ENCODE data around the gene SPATA6L. TPM values are rescaled to one million over a fixed set of nuclear protein-coding genes. Genes with fewer than 3 reads are reported as not detected.

Gene SPATA6L
- total RNA-seq, 4 donors from 2014 or later: 1.3 to 3.5 (median 2.3) TPM

DNA sequence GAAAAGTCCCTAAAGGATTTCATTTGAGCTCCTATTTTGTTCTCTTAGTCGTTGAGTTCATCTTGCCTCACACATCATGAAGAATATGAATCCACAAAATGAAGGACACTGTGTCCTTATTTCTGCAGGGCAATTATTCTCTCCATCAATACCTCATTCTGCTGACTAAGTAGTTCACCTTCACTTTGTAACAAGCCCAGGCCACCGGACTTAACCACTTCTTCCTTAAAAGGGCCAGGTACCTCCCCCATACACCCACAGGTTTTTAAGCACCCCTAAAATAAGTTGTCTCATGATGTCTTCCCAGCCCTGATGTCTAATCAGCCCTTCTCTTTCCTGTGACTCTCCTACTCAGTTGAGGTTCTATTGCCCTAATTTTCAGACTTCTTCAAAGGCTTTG lies 71.3 kb downstream of the SPATA6L start:
- no peak overlapping the region for H3K4me3 ChIP-seq (ENCODE audit: low read depth, poor library complexity, severe bottlenecking)
- no peak for DNase-seq (ENCODE audit: low spot score in 2 of 2)
- no peak for TF ChIP-seq POLR2A (IDR thresholded peaks at IDR 0.05)
- TF ChIP-seq, protein P1, sequence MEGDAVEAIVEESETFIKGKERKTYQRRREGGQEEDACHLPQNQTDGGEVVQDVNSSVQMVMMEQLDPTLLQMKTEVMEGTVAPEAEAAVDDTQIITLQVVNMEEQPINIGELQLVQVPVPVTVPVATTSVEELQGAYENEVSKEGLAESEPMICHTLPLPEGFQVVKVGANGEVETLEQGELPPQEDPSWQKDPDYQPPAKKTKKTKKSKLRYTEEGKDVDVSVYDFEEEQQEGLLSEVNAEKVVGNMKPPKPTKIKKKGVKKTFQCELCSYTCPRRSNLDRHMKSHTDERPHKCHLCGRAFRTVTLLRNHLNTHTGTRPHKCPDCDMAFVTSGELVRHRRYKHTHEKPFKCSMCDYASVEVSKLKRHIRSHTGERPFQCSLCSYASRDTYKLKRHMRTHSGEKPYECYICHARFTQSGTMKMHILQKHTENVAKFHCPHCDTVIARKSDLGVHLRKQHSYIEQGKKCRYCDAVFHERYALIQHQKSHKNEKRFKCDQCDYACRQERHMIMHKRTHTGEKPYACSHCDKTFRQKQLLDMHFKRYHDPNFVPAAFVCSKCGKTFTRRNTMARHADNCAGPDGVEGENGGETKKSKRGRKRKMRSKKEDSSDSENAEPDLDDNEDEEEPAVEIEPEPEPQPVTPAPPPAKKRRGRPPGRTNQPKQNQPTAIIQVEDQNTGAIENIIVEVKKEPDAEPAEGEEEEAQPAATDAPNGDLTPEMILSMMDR (IDR thresholded peaks at IDR 0.05): no peak
- intact Hi-C loops (cut with DNase I; ENCODE audit: low total_unique reads): no loop called here
- 86 to 93% methylated on average over 2 of the region's 2 CpGs for WGBS, 2 donors

DNA sequence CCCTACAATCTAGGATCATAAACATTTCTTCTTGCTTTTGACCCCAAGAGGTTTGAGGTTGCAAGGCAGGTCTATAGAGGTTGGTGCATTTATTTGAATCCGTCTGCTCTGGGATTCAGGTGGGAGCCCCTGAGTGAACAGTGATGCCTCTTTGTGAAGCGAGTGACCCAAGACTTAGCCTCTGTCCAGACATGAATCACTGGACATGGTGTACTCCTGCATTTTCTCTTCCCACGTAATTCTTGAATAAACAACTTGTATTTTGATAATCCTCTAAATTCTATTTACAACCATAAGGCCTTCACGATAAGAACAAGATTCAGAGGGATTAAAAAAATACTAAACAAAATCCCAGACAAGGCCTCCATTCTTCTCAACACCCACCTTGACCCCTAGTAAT lies 71.7 kb downstream of the SPATA6L start:
- intact Hi-C loops (cut with DNase I; ENCODE audit: low total_unique reads): no loop called here
- no peak overlapping the region for H3K4me3 ChIP-seq (ENCODE audit: low read depth, poor library complexity, severe bottlenecking)
- DNase-seq (ENCODE audit: low spot score in 2 of 2): no peak
- TF ChIP-seq POLR2A (IDR thresholded peaks at IDR 0.05): no peak
- TF ChIP-seq, protein P1 (IDR thresholded peaks at IDR 0.05): no peak
- WGBS, 2 donors: 94 to 95% methylated on average over 4 of the region's 4 CpGs

DNA sequence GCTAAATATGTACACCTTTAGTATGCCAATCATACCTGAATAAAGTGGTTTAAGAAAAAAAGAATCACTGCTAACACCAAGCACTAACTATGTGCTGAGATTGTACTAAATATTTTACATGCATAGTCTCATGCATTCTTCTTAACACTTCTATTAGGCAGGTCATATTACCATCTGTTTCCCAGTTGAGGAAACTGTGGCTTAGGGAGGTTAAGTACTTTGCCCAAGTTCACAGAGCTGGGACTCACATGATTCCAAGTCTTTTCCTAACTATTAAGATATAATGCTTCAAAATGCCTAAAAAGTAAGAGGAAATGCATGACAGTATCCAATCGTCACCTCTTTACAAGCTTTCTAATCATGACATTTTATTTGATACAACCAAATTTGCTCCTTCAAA lies 73.4 kb downstream of the SPATA6L start:
- TF ChIP-seq, protein P1 (IDR thresholded peaks at IDR 0.05): no peak
- no peak for TF ChIP-seq POLR2A (IDR thresholded peaks at IDR 0.05)
- WGBS, 2 donors: 84 to 88% methylated on average over 1 of the region's 1 CpG
- DNase-seq (ENCODE audit: low spot score in 2 of 2): no peak
- no peak overlapping the region for H3K4me3 ChIP-seq (ENCODE audit: low read depth, poor library complexity, severe bottlenecking)
- intact Hi-C loops (cut with DNase I; ENCODE audit: low total_unique reads): no loop called here

DNA sequence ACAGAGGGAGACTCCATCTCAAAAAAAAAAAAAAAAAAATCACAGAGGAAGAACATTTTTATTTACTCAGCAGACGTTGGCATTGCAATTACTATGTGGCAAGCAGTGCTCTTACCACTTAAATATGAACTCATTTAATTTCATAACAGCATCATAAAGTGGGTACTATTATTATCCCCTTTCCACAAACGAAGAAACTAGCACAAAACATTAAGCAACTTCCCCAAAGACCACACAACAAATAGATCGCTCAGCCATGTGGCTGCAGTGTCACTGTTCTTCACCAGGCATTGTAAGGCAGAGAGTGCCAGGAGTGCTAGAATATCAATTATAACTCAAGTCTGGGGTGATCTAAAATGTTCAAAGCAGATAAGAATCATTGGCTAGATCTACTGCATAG lies 74.0 kb downstream of the SPATA6L start:
- TF ChIP-seq, protein P1 (IDR thresholded peaks at IDR 0.05): no peak
- TF ChIP-seq POLR2A (IDR thresholded peaks at IDR 0.05): no peak
- no peak for DNase-seq (ENCODE audit: low spot score in 2 of 2)
- no peak overlapping the region for H3K4me3 ChIP-seq (ENCODE audit: low read depth, poor library complexity, severe bottlenecking)
- intact Hi-C loops (cut with DNase I; ENCODE audit: low total_unique reads): no loop called here
- WGBS, 2 donors: 68% methylated on average over 3 of the region's 3 CpGs

DNA sequence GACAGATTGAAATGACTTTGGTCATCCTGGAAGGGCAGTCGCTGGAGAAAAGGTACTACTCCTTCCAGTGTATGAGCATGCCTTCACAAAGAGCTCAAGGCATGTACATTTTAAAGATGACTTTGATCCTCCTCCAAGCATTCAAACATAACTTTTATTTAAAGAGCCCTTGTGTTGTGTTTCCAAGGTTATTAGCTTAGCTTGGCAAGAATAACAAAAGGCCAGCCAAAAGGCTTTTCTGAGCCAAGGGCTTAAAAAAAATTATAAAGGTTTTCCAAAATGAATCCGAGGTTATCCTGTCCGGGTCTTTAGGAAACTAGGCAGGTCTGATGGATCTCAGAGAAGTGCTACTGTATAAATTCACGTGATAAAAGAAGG lies 75.2 kb downstream of the SPATA6L start:
- WGBS, 2 donors: 24 to 33% methylated on average over 4 of the region's 4 CpGs
- intact Hi-C loops (cut with DNase I; ENCODE audit: low total_unique reads): no loop called here
- no peak for DNase-seq (ENCODE audit: low spot score in 2 of 2)
- TF ChIP-seq POLR2A (IDR thresholded peaks at IDR 0.05): no peak
- TF ChIP-seq, protein P1 (IDR thresholded peaks at IDR 0.05): no peak
- no peak overlapping the region for H3K4me3 ChIP-seq (ENCODE audit: low read depth, poor library complexity, severe bottlenecking)

DNA sequence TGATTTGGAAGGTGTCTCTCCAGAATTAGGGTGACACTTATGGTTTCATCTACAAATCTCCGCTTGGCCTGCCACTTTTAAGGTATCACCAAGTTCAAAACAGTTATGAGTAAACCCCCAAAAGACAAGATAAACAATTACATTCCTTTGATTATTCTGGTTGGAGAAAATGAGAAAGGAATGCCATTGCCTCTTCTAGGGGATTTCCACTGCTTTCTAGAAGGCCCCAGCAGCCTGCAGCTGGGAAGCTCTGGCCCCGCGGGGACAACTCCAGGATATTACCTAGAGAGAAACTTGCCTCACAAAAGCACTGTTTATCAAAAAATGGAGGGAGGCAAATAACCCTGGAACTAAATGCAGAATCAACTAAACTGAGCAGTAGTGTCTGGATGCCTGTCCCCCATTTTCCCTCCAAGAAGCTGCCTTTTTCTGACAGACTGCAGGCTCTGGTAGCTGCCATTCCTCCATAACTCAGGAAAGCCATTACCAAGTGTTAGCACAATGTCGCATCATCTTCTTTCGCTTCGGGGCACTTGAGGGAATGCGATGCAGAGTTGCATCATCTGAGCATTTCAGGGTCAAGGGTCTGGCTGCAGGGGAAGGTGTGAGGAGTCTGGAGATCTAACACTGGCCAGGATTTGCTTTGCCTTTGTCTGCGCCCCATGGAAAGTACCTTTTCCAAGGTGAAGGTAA lies 75.7 kb downstream of the SPATA6L start:
- TF ChIP-seq POLR2A (IDR thresholded peaks at IDR 0.05): no peak
- TF ChIP-seq, protein P1 (IDR thresholded peaks at IDR 0.05): no peak
- WGBS, 2 donors: 58 to 72% methylated on average over 8 of the region's 8 CpGs
- intact Hi-C loops (cut with DNase I; ENCODE audit: low total_unique reads): no loop called here
- H3K4me3 ChIP-seq (ENCODE audit: low read depth, poor library complexity, severe bottlenecking): no peak overlapping the region
- DNase-seq (ENCODE audit: low spot score in 2 of 2): no peak

Data from lower leg skin (tissue), 4 donors.